Endothelial cell (in vitro differentiated cells): ENCODE data around the gene TMEM132C. TPM values are rescaled to one million over a fixed set of nuclear protein-coding genes. Genes with fewer than 3 reads are reported as not detected.

Source experiments
- DNase-seq: peaks from one replicate; pipeline ENCODE4 v3.0.0; 2021; ENCODE audit warnings: low spot score
- H3K27ac Mint-ChIP-seq: one replicate; pipeline ENCODE4 v1.8.0; 2021; ENCODE audit warnings: mixed read lengths, inconsistent platforms; ENCODE audit not compliant: unreplicated experiment
- H3K27me3 Mint-ChIP-seq: one replicate; pipeline ENCODE4 v1.8.0; 2021; ENCODE audit warnings: mild to moderate bottlenecking, moderate library complexity, mixed read lengths, inconsistent platforms; ENCODE audit not compliant: unreplicated experiment
- H3K36me3 Mint-ChIP-seq: one replicate; pipeline ENCODE4 v1.8.0; 2021; ENCODE audit warnings: mild to moderate bottlenecking, low read depth, mixed read lengths, inconsistent platforms; ENCODE audit not compliant: unreplicated experiment
- H3K4me1 Mint-ChIP-seq: one replicate; pipeline ENCODE4 v1.8.0; 2021; ENCODE audit warnings: mild to moderate bottlenecking, mixed read lengths, inconsistent platforms; ENCODE audit not compliant: unreplicated experiment
- H3K4me3 Mint-ChIP-seq: one replicate; pipeline ENCODE4 v1.8.0; 2021; ENCODE audit warnings: mild to moderate bottlenecking, mixed read lengths, inconsistent platforms; ENCODE audit not compliant: unreplicated experiment
- H3K9me3 Mint-ChIP-seq: one replicate; pipeline ENCODE4 v1.8.0; 2021; ENCODE audit warnings: mixed read lengths, inconsistent platforms; ENCODE audit not compliant: unreplicated experiment
- CTCF ChIP-seq: fragments of 200-600 bp; sonication (generic); IDR thresholded peaks from one replicate; pipeline ENCODE4 v1.5.0; 2021; ENCODE audit warnings: antibody characterized with exemption; ENCODE audit not compliant: unreplicated experiment
- total RNA-seq: library from RNA; stranded (reverse); fragmentation: NEBNext Ultra II Directional; extraction: Animal tissue kit (Norgen Biotek cat#: 25700); gene quantifications from one replicate; pipeline ENCODE4 v1.2.1, GENCODE V29; 2021; ENCODE audit not compliant: unreplicated experiment

The TMEM132C gene
- total RNA-seq, 1 donor from 2014 or later: not detected

GRCh38 chr12:128727461-128727860 is 460.5 kb downstream of the TMEM132C start:
- no peak for TF ChIP-seq CTCF
- Mint-ChIP-seq H3K27me3 (peaks cover 4% of the 10 kb centered on the region), H3K9me3 (peaks cover 44% of the 10 kb centered on the region), H3K27ac (no peak overlapping the region), H3K4me1 (no peaks in the 10 kb centered on the region), H3K4me3 (no peak overlapping the region), H3K36me3 (peaks cover 7% of the 10 kb centered on the region)
- DNase-seq: no peak

GRCh38 chr12:128727999-128728398 is 461.0 kb downstream of the TMEM132C start:
- H3K27me3 Mint-ChIP-seq: peaks cover 4% of the 10 kb centered on the region
- peaks cover 46% of the 10 kb centered on the region for H3K9me3 Mint-ChIP-seq
- no peak for TF ChIP-seq CTCF
- no peak for DNase-seq
- peaks cover 7% of the 10 kb centered on the region for H3K36me3 Mint-ChIP-seq
- no peaks in the 10 kb centered on the region for H3K4me1 Mint-ChIP-seq
- H3K4me3 Mint-ChIP-seq: no peak overlapping the region
- H3K27ac Mint-ChIP-seq: no peak overlapping the region

- no peak for DNase-seq
- no peak for TF ChIP-seq CTCF
- Mint-ChIP-seq H3K4me3 (no peak overlapping the region), H3K4me1 (no peaks in the 10 kb centered on the region), H3K27me3 (peaks cover 5% of the 10 kb centered on the region), H3K9me3 (peaks cover 53% of the 10 kb centered on the region), H3K36me3 (peaks cover 5% of the 10 kb centered on the region), H3K27ac (no peak overlapping the region)
Measured at GRCh38 chr12:128729628-128730121, 462.7 kb downstream of the TMEM132C start.

- Mint-ChIP-seq H3K27me3 (peaks cover 4% of the 10 kb centered on the region), H3K27ac (no peak overlapping the region), H3K4me1 (no peaks in the 10 kb centered on the region), H3K9me3 (peaks cover 46% of the 10 kb centered on the region), H3K4me3 (no peak overlapping the region), H3K36me3 (peaks cover 13% of the 10 kb centered on the region)
- TF ChIP-seq CTCF: no peak
- DNase-seq: no peak
Measured at GRCh38 chr12:128734371-128734770, 467.4 kb downstream of the TMEM132C start.

GRCh38 chr12:128737292-128737966 is 470.5 kb downstream of the TMEM132C start:
- H3K9me3 Mint-ChIP-seq: peaks cover 44% of the 10 kb centered on the region
- no peak overlapping the region for H3K27ac Mint-ChIP-seq
- no peak for TF ChIP-seq CTCF
- no peaks in the 10 kb centered on the region for H3K4me1 Mint-ChIP-seq
- peaks cover 1% of the 10 kb centered on the region for H3K27me3 Mint-ChIP-seq
- H3K36me3 Mint-ChIP-seq: peaks cover 21% of the 10 kb centered on the region
- no peak for DNase-seq
- H3K4me3 Mint-ChIP-seq: no peak overlapping the region
